SK-N-SH (cell line): ENCODE measurements around the gene ATP5MG.

ENCODE experiments used
- CTCF ChIP-seq: fragments of 200-600 bp; sonication (generic); IDR thresholded peaks from 2 replicates; pipeline ENCODE4 v1.6.1; 2017; ENCODE audit warnings: antibody characterized with exemption, mild to moderate bottlenecking, moderate library complexity
- ELF1 ChIP-seq: IDR thresholded peaks from 2 replicates; pipeline ENCODE4 v1.4.0; 2012
- JUND ChIP-seq: IDR thresholded peaks from 2 replicates; pipeline ENCODE4 v1.4.0; 2012
- NFIC ChIP-seq: IDR thresholded peaks from 2 replicates; pipeline ENCODE4 v1.4.0; 2012; ENCODE audit warnings: borderline replicate concordance
- PBX3 ChIP-seq: IDR thresholded peaks from 2 replicates; pipeline ENCODE4; 2012
- TAF1 ChIP-seq: IDR thresholded peaks from 2 replicates; pipeline ENCODE4 v1.6.1; 2012; ENCODE audit warnings: low read depth, mild to moderate bottlenecking, low read length, moderate library complexity, borderline replicate concordance
- TF ChIP-seq, protein P1 (sequence below): IDR thresholded peaks from 2 replicates; pipeline ENCODE4 v1.4.0; 2012; ENCODE audit warnings: low read depth, borderline replicate concordance

DNA sequence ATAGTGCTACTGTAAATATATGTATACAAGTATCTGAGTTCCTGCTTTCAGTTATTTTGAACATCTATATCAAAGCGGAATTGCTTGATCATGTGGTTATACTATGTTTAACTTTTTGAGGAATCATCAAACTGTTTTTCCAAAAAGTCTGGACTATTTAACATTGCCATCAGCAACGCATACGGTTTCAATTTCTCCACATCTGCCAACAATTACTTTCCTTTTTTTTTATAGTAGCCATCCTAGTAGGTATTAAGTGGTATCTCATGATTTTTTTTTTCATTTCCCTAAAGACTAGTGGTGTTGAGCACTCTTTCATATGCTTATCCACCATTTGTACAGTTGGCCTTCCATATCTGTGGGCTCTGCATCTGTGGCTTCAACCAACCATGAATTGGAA lies 43.3 kb upstream of the ATP5MG start:
- no peak for TF ChIP-seq CTCF
- TF ChIP-seq, protein P1, sequence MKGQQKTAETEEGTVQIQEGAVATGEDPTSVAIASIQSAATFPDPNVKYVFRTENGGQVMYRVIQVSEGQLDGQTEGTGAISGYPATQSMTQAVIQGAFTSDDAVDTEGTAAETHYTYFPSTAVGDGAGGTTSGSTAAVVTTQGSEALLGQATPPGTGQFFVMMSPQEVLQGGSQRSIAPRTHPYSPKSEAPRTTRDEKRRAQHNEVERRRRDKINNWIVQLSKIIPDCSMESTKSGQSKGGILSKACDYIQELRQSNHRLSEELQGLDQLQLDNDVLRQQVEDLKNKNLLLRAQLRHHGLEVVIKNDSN: no peak
- no peak for TF ChIP-seq NFIC
- no peak for TF ChIP-seq JUND
- no peak for TF ChIP-seq ELF1
- TF ChIP-seq PBX3: no peak
- TF ChIP-seq TAF1: no peak
